ENCODE measurements around the gene PDGFA.

The PDGFA gene

DNA sequence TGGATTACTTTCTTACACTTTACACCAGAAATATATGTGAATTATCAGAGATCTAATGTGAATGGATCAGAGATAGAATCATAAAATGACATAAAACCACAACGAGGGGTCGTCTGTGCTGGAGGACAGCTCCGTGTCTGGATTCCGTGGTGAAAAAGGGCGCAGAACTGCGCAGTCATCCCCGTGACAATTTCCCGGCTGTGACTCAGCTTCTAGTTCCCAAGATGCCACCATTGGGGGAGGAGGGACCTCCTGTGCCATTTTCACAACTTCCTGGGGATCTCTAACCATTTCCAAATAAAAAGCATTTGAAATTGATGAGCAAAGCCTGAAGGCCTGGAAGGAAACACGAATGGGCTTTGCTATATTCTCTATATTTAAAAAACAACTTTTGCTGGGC, 72.1 kb downstream of the PDGFA start:
- no peak for TF ChIP-seq CTCF (IDR thresholded peaks at IDR 0.05; ENCODE audit: borderline replicate concordance, control extremely low read depth, extremely low read depth, insufficient read depth, missing control alignments)
- DNase-seq (ENCODE audit: low spot score), result no peak
- in situ Hi-C loops (cut with MboI; ENCODE audit: low sequenced_read_pairs, unreplicated experiment), result no loop called here
